HG03045 (cell line): ENCODE results near the gene NACC1.
"Not testable (repeated sequence)": the region's sequence is repeated elsewhere in the genome, so short reads cannot be mapped to it uniquely, and the experiment has no call there.

ENCODE experiments used
- ATAC-seq: cut with Tn5 transposase; IDR thresholded peaks from one replicate; pipeline ENCODE4 v1.9.1; 2021; ENCODE audit warnings: mild to moderate bottlenecking, moderate library complexity; ENCODE audit not compliant: unreplicated experiment

Gene NACC1

GRCh38 chr19:13160557-13160956, 42.5 kb downstream of the NACC1 start:
- no peak for ATAC-seq

- ATAC-seq: peak; percentile 51
These were observed 44.9 kb downstream of the NACC1 start for GRCh38 chr19:13162724-13163608.

- no peak for ATAC-seq
These were observed 45.7 kb downstream of the NACC1 start for GRCh38 chr19:13163609-13164342.

- ATAC-seq: no peak
These were observed 46.5 kb downstream of the NACC1 start for GRCh38 chr19:13164343-13165161.

GRCh38 chr19:13165162-13165997, 47.3 kb downstream of the NACC1 start:
- no peak for ATAC-seq

- not testable (repeated sequence) for ATAC-seq
These were observed 48.1 kb downstream of the NACC1 start for GRCh38 chr19:13166151-13166550.

- ATAC-seq: no peak
These were observed 51.7 kb downstream of the NACC1 start for GRCh38 chr19:13169769-13170168.

- ATAC-seq: no peak
These were observed 53.1 kb downstream of the NACC1 start for GRCh38 chr19:13171146-13171545.

- ATAC-seq: no peak
These were observed 54.5 kb downstream of the NACC1 start for GRCh38 chr19:13172346-13173138.

GRCh38 chr19:13173139-13173737, 55.2 kb downstream of the NACC1 start:
- ATAC-seq: no peak

GRCh38 chr19:13176345-13176744, 58.3 kb downstream of the NACC1 start:
- no peak for ATAC-seq

GRCh38 chr19:13177584-13177983, 59.5 kb downstream of the NACC1 start:
- ATAC-seq: not testable (repeated sequence)

GRCh38 chr19:13178291-13178690, 60.2 kb downstream of the NACC1 start:
- ATAC-seq: not testable (repeated sequence)

GRCh38 chr19:13181747-13182388, 63.8 kb downstream of the NACC1 start:
- ATAC-seq: no peak

- ATAC-seq: not testable (repeated sequence)
These were observed 66.9 kb downstream of the NACC1 start for GRCh38 chr19:13184926-13185325.

GRCh38 chr19:13185763-13186657, 67.9 kb downstream of the NACC1 start:
- ATAC-seq: not testable (repeated sequence)

GRCh38 chr19:13186688-13187087, 68.6 kb downstream of the NACC1 start:
- ATAC-seq: not testable (repeated sequence)
